HEK293 (cell line): ENCODE measurements around the gene UGT1A6.
A peak's percentile ranks its signal among the peaks of the same experiment; 100 is the strongest.
"Not testable (repeated sequence)": the region's sequence is repeated elsewhere in the genome, so short reads cannot be mapped to it uniquely, and the experiment has no call there.

Experiments
- CTCF ChIA-PET: fragments of 350-600 bp; formaldehyde crosslinking; extraction: SDS; loops from one replicate; lab custom pipeline; 2021; ENCODE audit warnings: antibody characterized with exemption; lab: Yijun Ruan, JAX
- POLR2A ChIA-PET: fragments of 300-600 bp; formaldehyde crosslinking; extraction: SDS; loops from one replicate; lab custom pipeline; 2020; ENCODE audit warnings: antibody characterized with exemption, inconsistent platforms; lab: Yijun Ruan, JAX
- H3K27ac ChIP-seq: fragments of 200-500 bp; sonication (Bioruptor generic); 2 replicates; pipeline ENCODE4 v1.5.1; 2014; ENCODE audit warnings: low read depth, low read length, control low read depth, inconsistent platforms; ENCODE audit errors: extremely low read depth
- H3K36me3 ChIP-seq, 2 experiments: fragments of 200-500 bp in 1 of 2; sonication (Bioruptor generic) in 1 of 2; 1 replicate in 1 of 2; 2 replicates in 1 of 2; pipeline ENCODE4 v1.5.1; 2014 to 2017; ENCODE audit warnings: inconsistent platforms in 2 of 2, low read length in 2 of 2; ENCODE audit not compliant: control insufficient read depth in 2 of 2, insufficient read depth in 1 of 2
- H3K4me1 ChIP-seq: fragments of 200-500 bp; sonication (Bioruptor generic); 2 replicates; pipeline ENCODE4 v1.5.1; 2014; ENCODE audit warnings: mild to moderate bottlenecking, low read length, inconsistent platforms; ENCODE audit not compliant: control insufficient read depth, insufficient read depth
- H3K4me3 ChIP-seq: 2 replicates; pipeline ENCODE4 v1.5.1; 2011; ENCODE audit warnings: low read depth, mild to moderate bottlenecking, control low read depth, low read length, moderate library complexity
- H3K9me3 ChIP-seq: fragments of 200-500 bp; sonication (Bioruptor generic); 2 replicates; pipeline ENCODE4 v1.5.1; 2014; ENCODE audit warnings: low read depth, low read length, inconsistent platforms; ENCODE audit not compliant: control insufficient read depth, insufficient read depth
- FEZF1 ChIP-seq: fragments of 450-650 bp; formaldehyde crosslinking; IDR thresholded peaks from 2 replicates; pipeline ENCODE4 v1.5.1; 2016; ENCODE audit warnings: missing biosample characterization, missing genetic modification characterization
- HOXC10 ChIP-seq: sonication (generic); formaldehyde crosslinking; IDR thresholded peaks from 2 replicates; pipeline ENCODE4 v1.8.1; 2023; ENCODE audit warnings: mild to moderate bottlenecking, missing genetic modification reagents
- HOXD13 ChIP-seq: sonication (generic); formaldehyde crosslinking; IDR thresholded peaks from 2 replicates; pipeline ENCODE4 v1.8.0; 2022; ENCODE audit warnings: missing genetic modification reagents, borderline replicate concordance
- PRDM1 ChIP-seq: fragments of 450-650 bp; formaldehyde crosslinking; IDR thresholded peaks from 2 replicates; pipeline ENCODE4; 2016; ENCODE audit warnings: missing biosample characterization, missing genetic modification characterization
- ZNF354C ChIP-seq: fragments of 450-650 bp; formaldehyde crosslinking; IDR thresholded peaks from 2 replicates; pipeline ENCODE4 v1.5.1; 2016; ENCODE audit warnings: missing biosample characterization, missing genetic modification characterization, low read depth, borderline replicate concordance
- ZNF473 ChIP-seq: fragments of 450-650 bp; formaldehyde crosslinking; IDR thresholded peaks from 2 replicates; pipeline ENCODE4 v1.5.1; 2017; ENCODE audit warnings: missing biosample characterization, missing genetic modification characterization
- ZNF529 ChIP-seq: fragments of 450-650 bp; formaldehyde crosslinking; IDR thresholded peaks from 2 replicates; pipeline ENCODE4 v1.5.1; 2017; ENCODE audit warnings: missing genetic modification characterization, missing biosample characterization; ENCODE audit not compliant: insufficient replicate concordance
- ZNF707 ChIP-seq: fragments of 450-650 bp; formaldehyde crosslinking; IDR thresholded peaks from 2 replicates; pipeline ENCODE4 v1.5.1; 2016; ENCODE audit warnings: missing biosample characterization, missing genetic modification characterization
- TF ChIP-seq, protein P1 (sequence below): fragments of 450-650 bp; formaldehyde crosslinking; IDR thresholded peaks from 2 replicates; pipeline ENCODE4 v1.5.1; 2017; ENCODE audit warnings: missing biosample characterization, missing genetic modification characterization
- TF ChIP-seq, protein P2 (sequence below): fragments of 450-650 bp; formaldehyde crosslinking; IDR thresholded peaks from 2 replicates; pipeline ENCODE4 v1.5.1; 2016; ENCODE audit warnings: missing biosample characterization, missing genetic modification characterization, borderline replicate concordance
- TF ChIP-seq, protein P3 (sequence below): fragments of 450-650 bp; formaldehyde crosslinking; IDR thresholded peaks from 2 replicates; pipeline ENCODE4 v1.5.1; 2016; ENCODE audit warnings: missing biosample characterization, missing genetic modification characterization

UGT1A6 gene

DNA sequence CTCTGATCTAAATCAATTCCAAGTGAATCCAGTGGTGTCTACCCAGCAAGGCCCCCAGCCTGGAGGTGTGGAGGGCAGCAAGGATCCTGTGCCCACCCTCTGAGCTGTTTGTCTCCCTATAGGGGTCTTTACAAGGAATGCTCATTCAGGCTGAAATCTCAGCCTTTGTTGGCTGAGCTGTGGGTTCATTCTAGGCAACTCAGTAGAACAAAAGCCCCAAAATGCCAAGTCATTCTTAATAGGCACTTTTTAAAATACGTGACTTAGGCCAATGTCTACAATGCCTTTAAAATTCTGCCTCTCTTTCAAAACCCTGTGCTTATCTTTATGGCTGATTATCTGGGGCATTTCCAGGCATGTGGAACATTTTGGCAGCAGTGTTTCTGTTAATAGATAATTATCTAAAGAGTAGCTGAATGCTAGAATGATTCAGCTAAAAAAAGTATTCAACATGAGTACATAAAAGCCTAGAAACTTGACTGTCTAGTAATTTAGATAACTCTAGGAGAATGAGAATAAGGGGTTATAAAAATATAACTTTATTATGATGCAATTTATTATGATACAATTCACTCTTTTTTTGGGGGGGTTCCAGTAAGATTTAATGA is 7.4 kb downstream of the UGT1A6 start:
- ChIA-PET CTCF (interaction anchor here (1.2 kb wide), 1 partner anchor 11 kb away, joined by 5 read pairs; no protein-coding TSS in a partner anchor), POLR2A (no interaction called here)
- no peaks in the 10 kb centered on the region for H3K9me3 ChIP-seq
- 0 out of 2 replicates have a peak, but pooled peaks cover 2% of the 10 kb centered on the region for H3K4me1 ChIP-seq
- no peak overlapping the region for H3K4me3 ChIP-seq
- no peak overlapping the region for H3K27ac ChIP-seq
- TF ChIP-seq, protein P1, sequence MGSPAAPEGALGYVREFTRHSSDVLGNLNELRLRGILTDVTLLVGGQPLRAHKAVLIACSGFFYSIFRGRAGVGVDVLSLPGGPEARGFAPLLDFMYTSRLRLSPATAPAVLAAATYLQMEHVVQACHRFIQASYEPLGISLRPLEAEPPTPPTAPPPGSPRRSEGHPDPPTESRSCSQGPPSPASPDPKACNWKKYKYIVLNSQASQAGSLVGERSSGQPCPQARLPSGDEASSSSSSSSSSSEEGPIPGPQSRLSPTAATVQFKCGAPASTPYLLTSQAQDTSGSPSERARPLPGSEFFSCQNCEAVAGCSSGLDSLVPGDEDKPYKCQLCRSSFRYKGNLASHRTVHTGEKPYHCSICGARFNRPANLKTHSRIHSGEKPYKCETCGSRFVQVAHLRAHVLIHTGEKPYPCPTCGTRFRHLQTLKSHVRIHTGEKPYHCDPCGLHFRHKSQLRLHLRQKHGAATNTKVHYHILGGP (tag by site-specific recombination) = peak; percentile 35; the same call in 1 of the 2 replicates
- peak; percentile 45; the same call in 1 of the 2 replicates for TF ChIP-seq FEZF1
- no peak for TF ChIP-seq ZNF473 (tag by site-specific recombination)
- peak; percentile 17; the same call in 1 of the 2 replicates for TF ChIP-seq HOXD13 (CRISPR knock-in tag)
- no peaks in the 10 kb centered on the region for H3K36me3 ChIP-seq

DNA sequence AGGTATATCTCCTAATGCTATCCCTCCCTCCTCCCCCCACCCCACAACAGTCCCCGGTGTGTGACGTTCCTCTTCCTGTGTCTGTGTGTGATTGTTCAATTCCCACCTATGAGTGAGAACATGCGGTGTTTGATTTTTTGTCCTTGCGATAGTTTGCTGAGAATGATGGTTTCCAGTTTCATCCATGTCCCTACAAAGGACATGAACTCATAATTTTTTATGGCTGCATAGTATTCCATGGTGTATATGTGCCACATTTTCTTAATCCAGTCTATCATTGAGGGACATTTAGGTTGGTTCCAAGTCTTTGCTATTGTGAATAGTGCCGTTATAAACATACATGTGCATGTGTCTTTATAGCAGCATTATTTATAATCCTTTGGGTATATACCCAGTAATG is 8.2 kb downstream of the UGT1A6 start:
- POLR2A ChIA-PET, H3K4me3 ChIP-seq, H3K9me3 ChIP-seq, H3K27ac ChIP-seq, H3K4me1 ChIP-seq, CTCF ChIA-PET, H3K36me3 ChIP-seq: not testable (repeated sequence)

DNA sequence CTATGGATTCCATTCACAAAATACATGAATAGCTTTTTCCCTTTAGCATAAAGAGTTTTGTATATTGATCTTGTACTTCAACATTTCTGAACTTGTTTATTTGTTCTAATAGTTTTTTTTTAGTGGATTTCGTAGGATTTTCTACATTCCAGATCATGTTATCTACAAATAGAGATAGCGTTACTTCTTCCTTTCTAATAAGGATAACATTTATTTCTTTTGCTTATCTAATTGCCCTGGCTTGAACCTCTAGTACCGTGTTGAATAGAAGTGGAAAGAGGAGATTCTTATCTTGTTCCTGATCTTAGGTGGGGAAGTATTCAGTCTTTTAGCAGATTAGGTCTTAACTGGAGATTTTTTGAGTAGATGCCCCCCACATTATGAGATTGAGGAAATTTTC is 9.5 kb downstream of the UGT1A6 start:
- CTCF ChIA-PET = interaction anchor here (0.6 kb wide), 1 partner anchor 110 kb away, joined by 3 read pairs; no protein-coding TSS in a partner anchor
- POLR2A ChIA-PET = no interaction called here
- no peak overlapping the region for H3K27ac ChIP-seq
- no peaks in the 10 kb centered on the region for H3K36me3 ChIP-seq
- H3K4me1 ChIP-seq = 0 out of 2 replicates have a peak, but pooled peaks cover 2% of the 10 kb centered on the region
- no peak overlapping the region for H3K4me3 ChIP-seq
- no peaks in the 10 kb centered on the region for H3K9me3 ChIP-seq
- TF ChIP-seq ZNF529 (no peak), ZNF707 (no peak), HOXC10 (CRISPR knock-in tag) (no peak), ZNF473 (tag by site-specific recombination) (no peak), PRDM1 (tag by site-specific recombination) (no peak), ZNF354C (tag by site-specific recombination) (no peak)
- TF ChIP-seq, protein P2, sequence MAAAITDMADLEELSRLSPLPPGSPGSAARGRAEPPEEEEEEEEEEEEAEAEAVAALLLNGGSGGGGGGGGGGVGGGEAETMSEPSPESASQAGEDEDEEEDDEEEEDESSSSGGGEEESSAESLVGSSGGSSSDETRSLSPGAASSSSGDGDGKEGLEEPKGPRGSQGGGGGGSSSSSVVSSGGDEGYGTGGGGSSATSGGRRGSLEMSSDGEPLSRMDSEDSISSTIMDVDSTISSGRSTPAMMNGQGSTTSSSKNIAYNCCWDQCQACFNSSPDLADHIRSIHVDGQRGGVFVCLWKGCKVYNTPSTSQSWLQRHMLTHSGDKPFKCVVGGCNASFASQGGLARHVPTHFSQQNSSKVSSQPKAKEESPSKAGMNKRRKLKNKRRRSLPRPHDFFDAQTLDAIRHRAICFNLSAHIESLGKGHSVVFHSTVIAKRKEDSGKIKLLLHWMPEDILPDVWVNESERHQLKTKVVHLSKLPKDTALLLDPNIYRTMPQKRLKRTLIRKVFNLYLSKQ = no peak
- TF ChIP-seq, protein P3, sequence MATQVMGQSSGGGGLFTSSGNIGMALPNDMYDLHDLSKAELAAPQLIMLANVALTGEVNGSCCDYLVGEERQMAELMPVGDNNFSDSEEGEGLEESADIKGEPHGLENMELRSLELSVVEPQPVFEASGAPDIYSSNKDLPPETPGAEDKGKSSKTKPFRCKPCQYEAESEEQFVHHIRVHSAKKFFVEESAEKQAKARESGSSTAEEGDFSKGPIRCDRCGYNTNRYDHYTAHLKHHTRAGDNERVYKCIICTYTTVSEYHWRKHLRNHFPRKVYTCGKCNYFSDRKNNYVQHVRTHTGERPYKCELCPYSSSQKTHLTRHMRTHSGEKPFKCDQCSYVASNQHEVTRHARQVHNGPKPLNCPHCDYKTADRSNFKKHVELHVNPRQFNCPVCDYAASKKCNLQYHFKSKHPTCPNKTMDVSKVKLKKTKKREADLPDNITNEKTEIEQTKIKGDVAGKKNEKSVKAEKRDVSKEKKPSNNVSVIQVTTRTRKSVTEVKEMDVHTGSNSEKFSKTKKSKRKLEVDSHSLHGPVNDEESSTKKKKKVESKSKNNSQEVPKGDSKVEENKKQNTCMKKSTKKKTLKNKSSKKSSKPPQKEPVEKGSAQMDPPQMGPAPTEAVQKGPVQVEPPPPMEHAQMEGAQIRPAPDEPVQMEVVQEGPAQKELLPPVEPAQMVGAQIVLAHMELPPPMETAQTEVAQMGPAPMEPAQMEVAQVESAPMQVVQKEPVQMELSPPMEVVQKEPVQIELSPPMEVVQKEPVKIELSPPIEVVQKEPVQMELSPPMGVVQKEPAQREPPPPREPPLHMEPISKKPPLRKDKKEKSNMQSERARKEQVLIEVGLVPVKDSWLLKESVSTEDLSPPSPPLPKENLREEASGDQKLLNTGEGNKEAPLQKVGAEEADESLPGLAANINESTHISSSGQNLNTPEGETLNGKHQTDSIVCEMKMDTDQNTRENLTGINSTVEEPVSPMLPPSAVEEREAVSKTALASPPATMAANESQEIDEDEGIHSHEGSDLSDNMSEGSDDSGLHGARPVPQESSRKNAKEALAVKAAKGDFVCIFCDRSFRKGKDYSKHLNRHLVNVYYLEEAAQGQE (tag by site-specific recombination) = no peak
- TF ChIP-seq, all 188 proteins: peak for 0
